B cell (primary cell): Measurements from ENCODE around the gene POLA2. TPM values are rescaled to one million over a fixed set of nuclear protein-coding genes. Genes with fewer than 3 reads are reported as not detected.

Experiments used
- ATAC-seq: fragments of 200-7000 bp; cut with Tn5 transposase; one replicate; pipeline ENCODE4 v1.10.0; 2021; ENCODE audit warnings: low read depth, mild to moderate bottlenecking, moderate number of reproducible peaks, moderate library complexity
- CTCF ChIA-PET: fragments of 350-600 bp; sonication (Branson Sonifier 250); formaldehyde crosslinking; loops from one replicate; lab custom pipeline; 2021; ENCODE audit warnings: antibody characterized with exemption, inconsistent platforms; lab: Charles Lee
- POLR2A ChIA-PET: fragments of 350-600 bp; sonication (Branson Sonifier 250); formaldehyde crosslinking; loops from one replicate; lab custom pipeline; 2021; ENCODE audit warnings: antibody characterized with exemption; lab: Charles Lee
- DNase-seq: peaks from one replicate; pipeline ENCODE4 v3.0.0; 2013
- H2AFZ ChIP-seq: 2 replicates; pipeline ENCODE4 v1.6.1; 2012; ENCODE audit warnings: mild to moderate bottlenecking, low read depth, low read length; ENCODE audit not compliant: insufficient read depth, poor library complexity, severe bottlenecking
- H3K27ac ChIP-seq, 2 donors: 1 replicate in 1 of 2; 2 replicates in 1 of 2; pipeline ENCODE4 v1.5.1; 2012 to 2013; ENCODE audit warnings: low read length in 2 of 2, mild to moderate bottlenecking in 2 of 2, moderate library complexity in 1 of 2
- H3K27me3 ChIP-seq, 4 experiments: fragments of 200-600 bp in 1 of 4; sonication (generic) in 1 of 4; replicated peaks in 1 of 4; 1 replicate in 2 of 4; 2 replicates in 2 of 4; pipeline versions ENCODE4 v1.6.1 to v1.7.0; 2013 to 2016; ENCODE audit warnings: low read length in 3 of 4, mild to moderate bottlenecking in 2 of 4, mixed read lengths in 1 of 4, moderate library complexity in 1 of 4; ENCODE audit not compliant: insufficient read depth in 4 of 4, control insufficient read depth in 3 of 4; ENCODE audit errors: control extremely low read depth in 1 of 4
- H3K36me3 ChIP-seq, 2 experiments: replicated peaks in 1 of 2; 1 replicate in 1 of 2; 2 replicates in 1 of 2; pipeline versions ENCODE4 v1.6.1 to v1.7.1; 2013; ENCODE audit warnings: low read length in 1 of 2; ENCODE audit not compliant: insufficient read depth in 2 of 2, control insufficient read depth in 1 of 2; ENCODE audit errors: control extremely low read depth in 1 of 2, extremely low read depth in 1 of 2
- H3K4me1 ChIP-seq, 2 donors: fragments of 200-600 bp in 1 of 2; sonication (generic) in 1 of 2; 1 replicate in 1 of 2; 2 replicates in 1 of 2; pipeline versions ENCODE4 v1.5.1 to v1.6.1; 2013 to 2017; ENCODE audit warnings: low read length in 2 of 2; ENCODE audit not compliant: control insufficient read depth in 2 of 2, insufficient read depth in 2 of 2
- H3K4me2 ChIP-seq: replicated peaks from 2 replicates; pipeline ENCODE3; 2012; ENCODE audit warnings: mild to moderate bottlenecking, low read depth, low read length; ENCODE audit not compliant: poor library complexity, severe bottlenecking
- H3K4me3 ChIP-seq, 5 experiments: fragments of 200-600 bp in 1 of 5; sonication (generic) in 1 of 5; 1 replicate in 3 of 5; 2 replicates in 2 of 5; pipeline versions ENCODE4 v1.5.1 to v1.7.0; 2011 to 2016; ENCODE audit warnings: low read length in 4 of 5, mild to moderate bottlenecking in 4 of 5, low read depth in 2 of 5, control low read depth in 1 of 5, moderate library complexity in 1 of 5; ENCODE audit not compliant: insufficient read depth in 1 of 5; ENCODE audit errors: control extremely low read depth in 1 of 5, extremely low read depth in 1 of 5
- H3K79me2 ChIP-seq: fragments of 200-600 bp; sonication (generic); one replicate; pipeline ENCODE4 v1.6.0; 2016; ENCODE audit warnings: low read length; ENCODE audit not compliant: control insufficient read depth, insufficient read depth
- H3K9ac ChIP-seq: fragments of 200-600 bp; sonication (generic); 2 replicates; pipeline ENCODE4 v1.6.1; 2017; ENCODE audit warnings: mild to moderate bottlenecking, low read length, moderate library complexity
- H3K9me3 ChIP-seq, 3 donors: one replicate each; pipeline versions ENCODE4 v1.6.1 to v1.7.1; 2013; ENCODE audit warnings: low read length in 2 of 3; ENCODE audit not compliant: control insufficient read depth in 2 of 3, insufficient read depth in 1 of 3; ENCODE audit errors: control extremely low read depth in 1 of 3
- H4K20me1 ChIP-seq: 2 replicates; pipeline ENCODE4 v1.6.0; 2012; ENCODE audit warnings: mild to moderate bottlenecking, low read length; ENCODE audit not compliant: insufficient read depth, control insufficient read depth, poor library complexity, severe bottlenecking
- H3K27ac Mint-ChIP-seq: one replicate; pipeline ENCODE4 v1.8.0; 2021; ENCODE audit warnings: mixed read lengths
- H3K27me3 Mint-ChIP-seq: one replicate; pipeline ENCODE4 v1.8.0; 2021; ENCODE audit warnings: mixed read lengths
- H3K4me1 Mint-ChIP-seq: one replicate; pipeline ENCODE4 v1.8.0; 2021; ENCODE audit warnings: mixed read lengths
- H3K4me3 Mint-ChIP-seq: one replicate; pipeline ENCODE4 v1.8.0; 2021; ENCODE audit warnings: mixed read lengths
- H3K9me3 Mint-ChIP-seq: one replicate; pipeline ENCODE4 v1.8.0; 2022; ENCODE audit warnings: mixed read lengths; ENCODE audit not compliant: insufficient read depth
- EZH2 ChIP-seq: IDR thresholded peaks from 2 replicates; pipeline ENCODE4 v1.6.1; 2012; ENCODE audit warnings: borderline replicate concordance, low read depth, mild to moderate bottlenecking, moderate library complexity, low read length; ENCODE audit not compliant: insufficient read depth, poor library complexity, severe bottlenecking
- whole genome bisulfite sequencing: methylation state at CpG from one replicate; pipeline ENCODE4 v1.1.5; 2013; ENCODE audit warnings: missing lambda C conversion rate; ENCODE audit not compliant: insufficient coverage; 5-methylcytosine and 5-hydroxymethylcytosine counted together
- intact Hi-C: fragments of 100-400 bp; cut with micrococcal nuclease; formaldehyde crosslinking; loops from one replicate; pipeline ENCODE4 v1.10.0; 2022
- polyA plus RNA-seq: library from polyadenylated mRNA; depleted of rRNA; stranded (reverse); fragments of >200 nt; gene quantifications from 2 replicates; pipeline ENCODE4 v1.2.3, GENCODE V29; 2012
- total RNA-seq, 2 donors: library from RNA; stranded (reverse); fragments of 120-200 nt in 1 of 2; gene quantifications; 1 replicate in 1 of 2; 2 replicates in 1 of 2; pipeline versions ENCODE4 v1.2.3 to v1.2.4, GENCODE V29; 2013 to 2022
- TF ChIP-seq, protein P1 (sequence below): fragments of 200-600 bp; IDR thresholded peaks from one replicate; pipeline ENCODE4 v1.8.0; 2022; ENCODE audit warnings: antibody characterized with exemption, mild to moderate bottlenecking

The POLA2 gene
- total and polyA plus RNA-seq, 2 donors (not counting 1 experiment from before 2014, with no cell fraction given): 13.0 to 28.7 TPM

DNA sequence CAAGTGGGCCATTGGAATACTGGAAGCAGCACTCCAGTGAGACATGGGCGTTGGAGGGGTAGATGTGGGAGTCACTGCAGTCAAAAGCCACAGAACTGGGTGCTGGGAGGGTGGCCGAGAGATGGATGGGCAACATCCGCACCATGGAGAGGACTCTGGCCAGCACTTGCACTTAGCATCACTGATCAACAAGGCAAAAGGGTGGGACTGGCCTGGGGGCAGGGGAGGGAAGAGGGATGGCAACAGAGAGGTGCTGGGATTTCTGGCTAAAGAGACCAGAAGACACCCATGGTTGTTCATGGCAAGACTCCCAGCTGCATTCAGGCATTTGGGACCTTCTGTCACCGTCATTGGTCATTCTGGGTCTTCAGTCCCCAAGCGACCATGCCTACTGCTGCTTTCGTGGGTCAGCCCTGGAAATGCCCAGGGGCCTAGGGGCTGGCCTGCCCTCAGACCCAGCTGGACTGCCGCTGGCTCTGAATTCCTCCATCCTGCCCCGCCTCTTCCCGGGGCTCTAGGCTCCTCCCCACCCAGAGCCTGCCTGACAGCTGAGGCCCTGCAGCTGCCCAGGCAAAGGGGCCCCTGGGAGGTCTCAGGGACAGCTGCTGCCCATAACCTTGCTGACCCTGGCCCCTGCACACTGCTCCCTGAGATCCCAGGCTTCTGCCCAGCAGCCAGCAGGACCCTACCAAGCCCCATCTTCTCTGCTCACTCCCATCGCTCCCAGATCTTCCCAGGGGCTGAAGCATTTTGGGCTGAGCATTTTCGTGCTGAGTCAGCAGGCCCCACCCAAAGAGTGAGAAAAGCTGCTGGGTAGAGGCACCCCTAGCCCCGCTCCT lies 39.9 kb downstream of the POLA2 start:
- no peaks in the 10 kb centered on the region for H3K4me1 ChIP-seq
- no peak overlapping the region for H3K9ac ChIP-seq
- H4K20me1 ChIP-seq: no peaks in the 10 kb centered on the region
- H3K27ac ChIP-seq: no peak overlapping the region
- H3K79me2 ChIP-seq: no peaks in the 10 kb centered on the region
- H3K9me3 ChIP-seq: no peaks in the 10 kb centered on the region
- Mint-ChIP-seq H3K27me3 (no peaks in the 10 kb centered on the region), H3K4me1 (no peaks in the 10 kb centered on the region), H3K27ac (no peak overlapping the region), H3K4me3 (no peak overlapping the region), H3K9me3 (no peaks in the 10 kb centered on the region)
- ATAC-seq: no peak
- DNase-seq: no peak
- H3K4me2 ChIP-seq: no peak overlapping the region
- H3K36me3 ChIP-seq: peaks cover 0 to 5% of the 10 kb centered on the region in 2 experiments
- POLR2A ChIA-PET: no interaction called here
- TF ChIP-seq, protein P1, sequence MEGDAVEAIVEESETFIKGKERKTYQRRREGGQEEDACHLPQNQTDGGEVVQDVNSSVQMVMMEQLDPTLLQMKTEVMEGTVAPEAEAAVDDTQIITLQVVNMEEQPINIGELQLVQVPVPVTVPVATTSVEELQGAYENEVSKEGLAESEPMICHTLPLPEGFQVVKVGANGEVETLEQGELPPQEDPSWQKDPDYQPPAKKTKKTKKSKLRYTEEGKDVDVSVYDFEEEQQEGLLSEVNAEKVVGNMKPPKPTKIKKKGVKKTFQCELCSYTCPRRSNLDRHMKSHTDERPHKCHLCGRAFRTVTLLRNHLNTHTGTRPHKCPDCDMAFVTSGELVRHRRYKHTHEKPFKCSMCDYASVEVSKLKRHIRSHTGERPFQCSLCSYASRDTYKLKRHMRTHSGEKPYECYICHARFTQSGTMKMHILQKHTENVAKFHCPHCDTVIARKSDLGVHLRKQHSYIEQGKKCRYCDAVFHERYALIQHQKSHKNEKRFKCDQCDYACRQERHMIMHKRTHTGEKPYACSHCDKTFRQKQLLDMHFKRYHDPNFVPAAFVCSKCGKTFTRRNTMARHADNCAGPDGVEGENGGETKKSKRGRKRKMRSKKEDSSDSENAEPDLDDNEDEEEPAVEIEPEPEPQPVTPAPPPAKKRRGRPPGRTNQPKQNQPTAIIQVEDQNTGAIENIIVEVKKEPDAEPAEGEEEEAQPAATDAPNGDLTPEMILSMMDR: no peak
- TF ChIP-seq EZH2: no peak
- no peaks in the 10 kb centered on the region for H3K27me3 ChIP-seq
- 78% methylated on average over 10 of the region's 12 CpGs for WGBS
- CTCF ChIA-PET: interaction anchor here (1.1 to 1.8 kb wide), 2 partner anchors 14 to 28 kb away, joined by 3 to 8 read pairs; no protein-coding TSS in a partner anchor
- intact Hi-C loops: no loop called here
- H3K4me3 ChIP-seq: no peak overlapping the region
- no peak overlapping the region for H2AFZ ChIP-seq

DNA sequence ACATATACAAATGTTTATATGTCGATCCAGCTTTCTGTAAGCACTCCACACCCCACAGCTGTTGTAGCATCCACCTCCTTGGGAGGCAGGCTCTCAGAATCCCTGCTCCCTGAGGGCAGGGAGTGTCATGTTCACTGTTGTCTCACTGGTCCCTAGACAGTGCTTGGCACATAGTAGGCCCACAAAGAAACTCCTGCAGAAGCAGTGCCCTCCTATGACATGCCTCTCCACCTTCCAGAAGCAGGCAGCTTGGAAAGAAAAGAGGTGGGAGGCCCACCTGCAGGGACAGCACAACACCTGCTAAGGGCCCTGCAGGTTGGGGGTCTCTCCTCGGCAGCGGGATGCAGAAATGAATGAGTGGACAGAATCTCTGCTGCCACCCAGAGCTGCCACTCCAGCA lies 41.8 kb downstream of the POLA2 start:
- ChIA-PET POLR2A (no interaction called here), CTCF (interaction anchor here (0.5 to 1.8 kb wide), 4 partner anchors 12 to 639 kb away, joined by 3 to 8 read pairs (median 4); no protein-coding TSS in a partner anchor)
- Mint-ChIP-seq H3K4me3 (no peak overlapping the region), H3K4me1 (no peaks in the 10 kb centered on the region), H3K27me3 (no peaks in the 10 kb centered on the region), H3K9me3 (no peaks in the 10 kb centered on the region), H3K27ac (no peak overlapping the region)
- no peak overlapping the region for H2AFZ ChIP-seq
- H3K4me1 ChIP-seq: no peaks in the 10 kb centered on the region
- ATAC-seq (no peak), DNase-seq (no peak)
- no peak overlapping the region for H3K9ac ChIP-seq
- no peak overlapping the region for H3K4me2 ChIP-seq
- 90% methylated on average over 2 of the region's 3 CpGs for WGBS
- H3K27ac ChIP-seq: no peak overlapping the region
- H3K27me3 ChIP-seq: no peaks in the 10 kb centered on the region
- H3K9me3 ChIP-seq: no peaks in the 10 kb centered on the region
- no peaks in the 10 kb centered on the region for H4K20me1 ChIP-seq
- H3K36me3 ChIP-seq: no peaks in the 10 kb centered on the region
- H3K4me3 ChIP-seq: no peak overlapping the region
- intact Hi-C loops: no loop called here
- no peak for TF ChIP-seq EZH2
- TF ChIP-seq, protein P1: no peak
- H3K79me2 ChIP-seq: no peaks in the 10 kb centered on the region
